GM18520 (cell line): ENCODE results near the gene SPOCD1.

Experiments
- ATAC-seq: cut with Tn5 transposase; IDR thresholded peaks from one replicate; pipeline ENCODE4 v1.9.1; 2021; ENCODE audit not compliant: unreplicated experiment

SPOCD1 gene

DNA sequence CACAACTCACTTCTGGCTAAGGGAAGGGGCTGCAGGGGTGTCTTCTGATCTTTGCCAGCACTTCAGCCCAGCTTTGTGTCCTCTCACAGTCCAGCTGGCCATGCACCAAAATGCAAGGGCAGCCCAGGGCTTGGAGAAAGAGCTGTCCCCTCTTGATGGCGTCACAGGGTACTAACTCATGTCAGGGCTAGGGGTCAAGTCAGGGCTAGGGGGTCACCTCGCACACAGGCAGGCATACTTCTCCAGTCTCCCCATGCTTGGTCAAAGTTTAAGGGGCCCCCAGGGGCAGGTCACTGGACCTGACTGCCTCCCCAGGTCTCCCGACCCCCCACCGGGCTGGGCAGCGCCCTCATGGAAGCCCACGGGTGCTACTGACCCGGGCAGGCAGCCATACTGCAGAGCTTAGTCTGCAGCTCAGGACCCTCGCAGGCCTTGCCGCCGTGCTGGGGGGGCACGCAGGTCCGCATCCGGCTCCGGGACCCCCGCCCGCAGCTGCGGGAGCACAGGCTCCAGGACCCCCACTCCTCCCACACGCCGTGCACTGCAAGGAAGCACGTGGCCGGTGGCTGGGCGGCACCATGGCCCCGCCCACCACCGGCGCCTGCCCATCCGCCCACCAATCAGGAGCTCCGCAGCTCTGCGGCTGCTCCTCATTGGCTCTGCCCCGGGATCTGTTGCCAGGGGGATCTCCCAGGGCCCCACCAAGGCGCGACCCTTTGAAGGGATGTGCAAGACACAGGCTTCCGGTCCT is 73.2 kb downstream of the SPOCD1 start:
- no peak for ATAC-seq
